Measurements from ENCODE around the gene NFIL3. TPM values are rescaled to one million over a fixed set of nuclear protein-coding genes. Genes with fewer than 3 reads are reported as not detected.

Gene NFIL3
- total RNA-seq, 2 experiments from 2014 or later: 38.1 to 39.5 TPM

DNA sequence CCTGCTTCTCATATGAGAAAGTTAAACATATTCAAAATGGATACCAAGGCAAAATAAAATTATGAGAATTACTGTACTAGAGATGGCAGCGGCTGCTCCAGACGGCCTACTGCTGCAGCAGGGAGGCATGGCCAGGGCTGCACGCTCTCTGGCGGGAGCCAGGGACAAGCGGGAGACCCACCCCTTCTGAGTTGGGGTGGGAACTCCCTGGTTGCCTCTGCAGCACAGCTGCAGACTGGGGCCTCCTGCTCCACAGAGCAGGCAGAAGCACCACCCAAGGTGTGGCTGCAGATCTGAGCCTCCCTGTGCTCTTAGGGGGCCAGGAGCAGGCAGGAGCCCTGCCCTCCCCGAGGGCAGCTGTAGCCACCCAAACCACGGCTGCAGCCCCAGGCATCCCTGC, 59.6 kb downstream of the NFIL3 start:
- Mint-ChIP-seq H3K4me3 (no peak overlapping the region), H3K27me3 (ENCODE audit: low read depth) (peaks cover 3% of the 10 kb centered on the region), H3K27ac (no peak overlapping the region), H3K9me3 (ENCODE audit: insufficient read depth) (peaks cover 7% of the 10 kb centered on the region), H3K36me3 (ENCODE audit: low read depth) (peaks cover 15% of the 10 kb centered on the region), H3K4me1 (ENCODE audit: low read depth) (peaks cover 32% of the 10 kb centered on the region)
- DNase-seq (no peak), ATAC-seq (no peak)
- ChIA-PET POLR2A (no interaction called here), CTCF (no interaction called here)

DNA sequence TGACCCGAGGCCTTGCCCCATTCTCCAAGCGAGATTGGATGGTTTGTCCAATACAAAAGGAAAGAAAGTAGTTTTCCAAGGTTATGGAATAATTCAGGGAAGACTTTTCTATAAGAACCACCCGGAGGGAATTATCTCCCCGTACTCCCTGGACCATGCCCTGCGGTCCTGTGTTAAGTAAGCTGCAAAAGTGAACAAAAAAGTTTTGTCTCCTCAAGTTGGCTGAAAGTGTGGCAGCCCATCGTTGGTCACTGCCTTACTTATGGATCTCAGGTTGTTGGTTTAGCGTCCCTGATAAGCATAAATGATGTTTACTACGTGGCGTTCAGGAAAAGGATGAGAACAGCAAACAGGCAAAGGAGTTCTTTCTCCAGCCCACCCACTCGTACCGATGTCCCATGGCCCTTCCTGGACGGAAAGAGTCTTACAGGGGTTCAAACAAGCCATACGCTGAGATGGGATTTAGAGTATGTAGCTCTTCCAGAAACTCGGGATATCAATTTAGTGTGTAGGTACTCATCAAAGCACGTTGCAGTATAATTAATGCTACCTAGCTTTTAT, 61.5 kb downstream of the NFIL3 start:
- no peak for ATAC-seq

DNA sequence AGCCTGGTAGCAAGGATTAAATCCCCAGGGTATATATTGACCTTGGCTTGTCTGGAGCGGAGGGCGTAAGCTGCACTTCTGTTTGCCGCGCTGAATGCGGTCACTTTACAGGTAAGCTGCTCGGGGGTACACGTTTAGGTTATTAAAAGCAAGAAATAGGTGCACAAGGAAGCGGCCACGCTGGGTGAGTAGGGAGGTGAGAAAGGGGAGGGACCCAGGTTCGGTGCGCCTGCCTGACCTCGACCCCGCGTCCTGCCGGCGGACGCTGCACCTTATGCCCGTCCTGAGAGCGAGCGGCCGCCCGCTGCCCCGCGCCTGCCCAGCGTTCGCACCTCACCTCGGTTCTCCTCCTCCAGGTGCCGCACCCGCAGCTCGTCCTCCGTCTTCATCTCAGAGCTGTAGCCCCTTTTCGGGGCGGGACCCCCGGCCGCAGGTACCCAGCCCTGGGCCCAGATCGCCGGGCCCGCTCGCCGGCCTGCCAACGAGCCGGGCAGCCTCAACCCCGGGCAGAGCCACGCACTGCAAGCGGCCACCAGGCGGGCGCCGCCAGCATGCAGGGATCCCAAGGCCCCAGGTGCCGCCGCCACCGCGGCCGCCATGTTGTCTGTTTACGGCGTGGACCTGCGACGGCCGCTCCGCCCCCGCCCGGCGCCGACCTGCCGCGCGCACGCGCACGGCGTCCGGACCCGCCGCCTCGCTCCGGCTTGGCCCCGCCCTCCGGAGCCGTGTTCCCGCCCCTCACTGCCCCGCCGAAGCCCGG, 62.2 kb downstream of the NFIL3 start, which contains the start of gene AUH:
Gene AUH (minus strand): TSS at position 628 of the 760 bp plus-strand sequence. CDS start 29 bp downstream, at position 599.
- CTCF ChIA-PET: interaction anchor here (0.7 to 7.6 kb wide), 10 partner anchors 13 to 446 kb away, joined by 3 to 81 read pairs (median 4); partner anchors contain the start of gene NFIL3
- Mint-ChIP-seq H3K4me3 (peak within 1 kb of the TSS; percentile 97), H3K27ac (peak within 1 kb of the TSS; percentile 94), H3K9me3 (ENCODE audit: insufficient read depth) (peaks cover 7% of the 10 kb centered on the region), H3K36me3 (ENCODE audit: low read depth) (peaks cover 24% of the 10 kb centered on the region), H3K27me3 (ENCODE audit: low read depth) (no peaks in the 10 kb centered on the region), H3K4me1 (ENCODE audit: low read depth) (peaks cover 49% of the 10 kb centered on the region)
- ATAC-seq (peak; percentile 96), DNase-seq (peak; percentile 88)
- POLR2A ChIA-PET: interaction anchor here (0.6 to 6.5 kb wide), 11 partner anchors 15 to 259 kb away, joined by 3 to 43 read pairs (median 4); partner anchors contain the start of gene NFIL3

More for the DNA sequence above, 61.5 kb downstream of the NFIL3 start:
- Mint-ChIP-seq H3K36me3 (ENCODE audit: low read depth) (peaks cover 20% of the 10 kb centered on the region), H3K4me1 (ENCODE audit: low read depth) (peaks cover 48% of the 10 kb centered on the region), H3K9me3 (ENCODE audit: insufficient read depth) (peaks cover 7% of the 10 kb centered on the region), H3K4me3 (peak overlapping the region; percentile 97), H3K27me3 (ENCODE audit: low read depth) (no peaks in the 10 kb centered on the region), H3K27ac (peak overlapping the region; percentile 74)
- peak; percentile 27 for DNase-seq
- POLR2A ChIA-PET: interaction anchor here (1.3 to 6.5 kb wide), 2 partner anchors 55 to 61 kb away, joined by 4 to 43 read pairs; partner anchors contain the start of gene NFIL3
- CTCF ChIA-PET: interaction anchor here (1.3 to 7.6 kb wide), 4 partner anchors 35 to 325 kb away, joined by 3 to 81 read pairs (median 5); partner anchors contain the start of gene NFIL3

DNA sequence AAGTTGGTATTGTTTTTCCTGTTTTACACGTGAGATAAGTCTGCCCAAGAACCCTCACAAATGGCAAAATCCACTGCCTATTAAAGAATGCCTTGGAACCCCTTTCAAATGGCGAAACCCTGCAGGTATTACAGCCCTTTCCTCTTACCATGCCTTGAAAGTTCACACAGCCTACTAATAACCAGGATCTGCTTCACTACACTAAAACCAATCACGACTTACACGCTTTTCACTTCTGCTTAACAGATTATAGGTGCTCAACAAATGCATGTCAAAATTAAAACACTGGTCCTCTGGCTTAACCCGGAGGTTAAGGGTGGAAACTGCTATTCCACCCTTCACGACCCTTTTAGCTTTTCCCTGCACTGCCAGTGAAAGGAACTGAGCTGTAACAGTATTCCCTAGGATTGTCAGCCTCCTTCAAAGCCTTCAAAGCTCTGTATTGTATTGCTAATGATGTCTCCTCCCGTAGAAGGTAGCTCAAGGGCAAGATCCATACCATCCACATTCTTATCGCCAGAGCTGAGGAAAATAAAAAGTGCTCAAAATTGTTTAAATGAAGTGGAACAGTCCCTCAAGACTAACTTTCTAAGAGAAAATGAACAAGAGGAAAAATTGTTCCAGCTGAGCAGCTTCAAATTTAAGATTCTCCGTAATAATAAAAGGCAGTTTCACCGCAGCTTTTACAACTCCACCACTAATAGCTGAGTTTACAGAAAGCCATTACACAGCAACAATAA, 62.9 kb downstream of the NFIL3 start:
- H3K27ac Mint-ChIP-seq: peak overlapping the region; percentile 94
- H3K4me3 Mint-ChIP-seq: peak overlapping the region; percentile 97
- DNase-seq (no peak), ATAC-seq (no peak)
- peaks cover 28% of the 10 kb centered on the region for H3K36me3 Mint-ChIP-seq (ENCODE audit: low read depth)
- H3K4me1 Mint-ChIP-seq (ENCODE audit: low read depth): peaks cover 49% of the 10 kb centered on the region
- H3K9me3 Mint-ChIP-seq (ENCODE audit: insufficient read depth): peaks cover 7% of the 10 kb centered on the region
- CTCF ChIA-PET: interaction anchor here (0.7 to 7.6 kb wide), 10 partner anchors 12 to 445 kb away, joined by 3 to 81 read pairs (median 4); partner anchors contain the start of gene NFIL3
- POLR2A ChIA-PET: interaction anchor here (0.6 to 6.5 kb wide), 12 partner anchors 14 to 259 kb away, joined by 3 to 43 read pairs (median 4); partner anchors contain the start of gene NFIL3
- H3K27me3 Mint-ChIP-seq (ENCODE audit: low read depth): no peaks in the 10 kb centered on the region

DNA sequence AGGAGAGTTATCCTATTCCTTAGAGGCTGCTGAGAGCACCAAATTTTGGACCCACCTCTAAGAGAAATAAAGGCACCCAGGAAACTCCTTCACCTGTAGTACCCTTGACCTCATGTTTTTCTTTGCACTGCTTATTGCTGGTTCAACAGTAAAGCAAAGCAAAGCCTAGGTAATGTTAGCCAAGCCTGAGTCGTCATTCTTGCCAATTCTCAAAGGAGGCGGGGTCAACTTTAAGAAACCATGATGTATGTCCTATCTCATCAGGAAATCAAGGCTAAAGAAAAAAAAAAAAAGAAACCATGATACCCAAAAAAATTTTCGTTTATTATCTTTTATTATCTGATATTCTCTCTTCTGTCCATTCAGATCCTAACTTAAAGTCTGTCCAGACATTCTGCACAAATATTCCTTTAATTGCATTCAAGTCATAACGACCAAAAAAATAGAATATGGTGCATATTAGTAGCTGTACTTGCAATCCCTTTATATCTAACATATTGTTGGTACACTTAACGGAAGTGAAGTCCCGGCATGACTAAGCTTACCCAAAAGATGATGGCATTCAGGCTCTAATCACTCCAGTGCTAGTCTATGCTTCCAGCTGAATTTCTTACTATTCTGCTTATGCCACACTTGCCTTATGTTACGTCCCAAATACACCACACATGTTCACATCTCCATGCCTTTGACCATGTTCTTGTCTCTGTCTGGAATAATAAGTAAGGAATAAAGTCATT, 63.7 kb downstream of the NFIL3 start:
- ATAC-seq: no peak
- H3K27ac Mint-ChIP-seq: peak overlapping the region; percentile 94
- H3K27me3 Mint-ChIP-seq (ENCODE audit: low read depth): no peaks in the 10 kb centered on the region
- POLR2A ChIA-PET: interaction anchor here (1.0 to 6.5 kb wide), 6 partner anchors 13 to 209 kb away, joined by 3 to 43 read pairs (median 5); partner anchors contain the start of gene NFIL3
- peaks cover 51% of the 10 kb centered on the region for H3K4me1 Mint-ChIP-seq (ENCODE audit: low read depth)
- H3K4me3 Mint-ChIP-seq: peak overlapping the region; percentile 97
- CTCF ChIA-PET: interaction anchor here (1.0 to 7.6 kb wide), 5 partner anchors 64 to 445 kb away, joined by 4 to 81 read pairs (median 6); partner anchors contain the start of gene NFIL3
- peaks cover 33% of the 10 kb centered on the region for H3K36me3 Mint-ChIP-seq (ENCODE audit: low read depth)
- DNase-seq: no peak
- H3K9me3 Mint-ChIP-seq (ENCODE audit: insufficient read depth): peaks cover 1% of the 10 kb centered on the region

DNA sequence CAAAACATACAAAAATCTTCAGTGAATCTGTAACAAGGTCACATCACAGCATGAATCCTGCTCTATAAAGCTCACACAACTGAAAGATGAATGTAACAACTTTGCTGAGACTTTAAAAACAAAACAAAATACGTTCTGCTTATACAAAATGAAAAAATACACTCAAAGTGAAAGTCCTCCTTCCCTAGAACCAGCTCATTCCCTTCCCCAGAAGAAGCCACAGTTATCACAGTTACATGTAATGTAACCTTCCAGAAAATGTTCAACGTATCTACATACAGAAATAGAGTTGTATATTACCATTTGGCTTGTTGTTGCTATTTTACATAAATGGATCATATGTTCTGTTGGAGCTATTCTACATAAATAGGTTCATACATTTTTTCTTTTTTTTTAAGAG, 64.5 kb downstream of the NFIL3 start:
- no peaks in the 10 kb centered on the region for H3K27me3 Mint-ChIP-seq (ENCODE audit: low read depth)
- peak overlapping the region; percentile 97 for H3K4me3 Mint-ChIP-seq
- POLR2A ChIA-PET: interaction anchor here (0.6 to 6.5 kb wide), 4 partner anchors 12 to 64 kb away, joined by 3 to 43 read pairs (median 6); partner anchors contain the start of gene NFIL3
- H3K4me1 Mint-ChIP-seq (ENCODE audit: low read depth): peaks cover 54% of the 10 kb centered on the region
- CTCF ChIA-PET: interaction anchor here (0.7 to 7.6 kb wide), 11 partner anchors 9 to 444 kb away, joined by 3 to 81 read pairs (median 5); partner anchors contain the start of gene NFIL3
- H3K36me3 Mint-ChIP-seq (ENCODE audit: low read depth): peaks cover 40% of the 10 kb centered on the region
- no peaks in the 10 kb centered on the region for H3K9me3 Mint-ChIP-seq (ENCODE audit: insufficient read depth)
- ATAC-seq (no peak), DNase-seq (no peak)
- H3K27ac Mint-ChIP-seq: peak overlapping the region; percentile 31

Other genes with a start within 250 kb of the NFIL3 start
- 10 to 100 TPM; 15.5 to 15.6 TPM for gene AUH, start 61.9 kb downstream of the NFIL3 start, total RNA-seq

All from activated CD8-positive, alpha-beta T cell treated with anti-CD3 and anti-CD28 coated beads, Interleukin-2, amount 10 ng/mL, durations not matched to agents 7 days and 5 days (primary cell).